A172 (cell line): ENCODE results near the gene PCDH17. TPM values are rescaled to one million over a fixed set of nuclear protein-coding genes. Genes with fewer than 3 reads are reported as not detected.

Experiments
- DNase-seq: peaks from one replicate; pipeline ENCODE4 v3.0.0-alpha.2; 2015; ENCODE audit warnings: low spot score
- total RNA-seq: library from RNA; depleted of rRNA; stranded (reverse); fragments of >200 nt; shearing (Covaris generic); gene quantifications from 2 replicates; pipeline ENCODE4 v1.2.3, GENCODE V29; 2014; rRNA removed

Gene PCDH17, protein sequence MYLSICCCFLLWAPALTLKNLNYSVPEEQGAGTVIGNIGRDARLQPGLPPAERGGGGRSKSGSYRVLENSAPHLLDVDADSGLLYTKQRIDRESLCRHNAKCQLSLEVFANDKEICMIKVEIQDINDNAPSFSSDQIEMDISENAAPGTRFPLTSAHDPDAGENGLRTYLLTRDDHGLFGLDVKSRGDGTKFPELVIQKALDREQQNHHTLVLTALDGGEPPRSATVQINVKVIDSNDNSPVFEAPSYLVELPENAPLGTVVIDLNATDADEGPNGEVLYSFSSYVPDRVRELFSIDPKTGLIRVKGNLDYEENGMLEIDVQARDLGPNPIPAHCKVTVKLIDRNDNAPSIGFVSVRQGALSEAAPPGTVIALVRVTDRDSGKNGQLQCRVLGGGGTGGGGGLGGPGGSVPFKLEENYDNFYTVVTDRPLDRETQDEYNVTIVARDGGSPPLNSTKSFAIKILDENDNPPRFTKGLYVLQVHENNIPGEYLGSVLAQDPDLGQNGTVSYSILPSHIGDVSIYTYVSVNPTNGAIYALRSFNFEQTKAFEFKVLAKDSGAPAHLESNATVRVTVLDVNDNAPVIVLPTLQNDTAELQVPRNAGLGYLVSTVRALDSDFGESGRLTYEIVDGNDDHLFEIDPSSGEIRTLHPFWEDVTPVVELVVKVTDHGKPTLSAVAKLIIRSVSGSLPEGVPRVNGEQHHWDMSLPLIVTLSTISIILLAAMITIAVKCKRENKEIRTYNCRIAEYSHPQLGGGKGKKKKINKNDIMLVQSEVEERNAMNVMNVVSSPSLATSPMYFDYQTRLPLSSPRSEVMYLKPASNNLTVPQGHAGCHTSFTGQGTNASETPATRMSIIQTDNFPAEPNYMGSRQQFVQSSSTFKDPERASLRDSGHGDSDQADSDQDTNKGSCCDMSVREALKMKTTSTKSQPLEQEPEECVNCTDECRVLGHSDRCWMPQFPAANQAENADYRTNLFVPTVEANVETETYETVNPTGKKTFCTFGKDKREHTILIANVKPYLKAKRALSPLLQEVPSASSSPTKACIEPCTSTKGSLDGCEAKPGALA (N-terminal part only)
- 0.07 and 0.17 TPM in 2 replicates for total RNA-seq

DNA sequence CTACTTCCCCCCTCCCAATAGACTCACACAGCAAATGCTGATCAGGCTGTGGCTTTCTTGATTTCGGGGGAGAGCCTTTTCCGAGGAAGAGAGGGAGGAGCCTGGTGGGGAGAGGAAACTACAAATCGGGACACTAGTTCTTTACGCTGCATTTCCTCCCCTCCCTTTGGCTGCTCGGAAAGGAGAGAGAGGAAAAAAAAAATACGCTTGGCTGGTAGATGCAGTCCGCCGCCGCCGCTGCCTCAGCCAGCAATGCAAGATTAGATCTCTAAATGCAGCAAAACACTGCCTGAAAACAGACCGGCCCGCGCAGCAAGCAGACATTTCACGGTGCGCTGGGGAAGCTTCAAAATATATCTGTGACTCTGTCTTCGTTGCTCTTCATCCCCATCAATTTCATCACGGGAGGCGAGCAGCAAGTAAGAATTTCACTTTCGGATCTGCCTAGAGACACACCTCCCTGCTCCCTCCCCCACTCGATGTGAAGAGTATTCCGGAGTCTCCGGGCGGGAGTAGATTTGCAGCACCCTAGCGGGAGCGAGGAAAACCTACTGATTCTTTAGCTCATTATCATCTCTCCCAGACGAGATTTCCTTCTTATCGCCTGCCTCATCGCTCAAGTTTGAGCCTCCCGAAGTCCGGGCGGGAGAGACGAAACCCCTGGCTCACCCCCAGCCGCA lies at the start of gene PCDH17:
TSS of gene PCDH17 (plus strand) at position 149 of the 680 bp plus-strand sequence. CDS start 803 bp downstream, outside the sequence.
- DNase-seq, result no peak

DNA sequence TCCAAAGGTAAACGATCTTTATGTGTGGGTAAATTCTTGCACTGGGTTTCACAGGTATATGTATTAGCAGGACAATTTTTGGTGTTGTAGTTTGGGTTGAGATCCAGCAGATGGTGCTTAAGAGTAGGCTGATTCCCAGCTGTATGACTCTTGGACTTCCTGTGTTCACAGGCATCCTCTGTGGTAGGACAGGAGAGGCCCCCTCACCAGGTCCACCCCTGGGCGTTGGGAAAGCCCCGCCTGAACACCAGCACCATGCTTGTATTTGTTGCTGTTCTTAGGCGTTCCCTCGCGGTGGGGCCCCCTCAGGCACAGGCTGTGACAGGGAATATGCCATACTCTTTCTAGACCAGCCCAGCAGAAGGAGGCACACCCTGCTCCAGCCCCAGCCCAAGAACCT lies 49.5 kb upstream of the PCDH17 start:
- DNase-seq, result no peak

DNA sequence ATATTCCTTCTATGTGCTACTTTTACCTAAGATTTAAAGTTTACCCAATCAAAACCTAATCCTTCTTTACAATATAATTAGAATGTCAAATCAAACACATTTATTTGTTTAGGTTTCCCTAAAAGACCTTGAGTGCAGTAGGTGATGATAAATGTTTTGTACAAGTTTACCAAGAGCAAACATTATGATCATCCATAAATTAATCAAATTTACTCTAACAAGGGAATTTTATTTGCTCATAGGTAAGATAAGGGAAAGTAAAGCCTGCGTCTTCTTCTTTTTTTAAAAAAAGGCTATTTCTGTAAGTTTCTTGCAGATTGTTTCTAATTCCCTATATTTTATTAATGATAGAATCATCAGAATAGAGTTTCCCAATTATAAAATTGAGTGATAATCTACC lies 48.0 kb upstream of the PCDH17 start:
- DNase-seq, result no peak

DNA sequence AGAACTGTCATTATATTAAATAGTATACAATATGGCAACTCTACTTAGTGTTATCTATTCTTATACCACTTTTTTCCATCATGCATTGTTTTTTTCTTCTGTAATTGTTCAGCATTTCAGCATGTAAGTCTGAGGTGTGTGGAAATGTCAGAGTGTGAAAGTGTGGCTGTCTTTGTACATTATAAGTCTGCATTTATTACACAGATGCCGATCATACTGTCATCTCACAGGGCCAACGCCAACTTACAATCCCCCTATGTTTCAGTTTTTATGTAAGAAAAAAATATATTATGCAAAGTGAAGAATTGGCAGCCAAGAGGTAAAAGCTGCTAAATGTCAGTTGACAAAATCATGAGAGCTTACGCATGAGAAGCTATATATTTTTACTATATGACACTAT lies 42.9 kb upstream of the PCDH17 start:
- DNase-seq, result no peak

DNA sequence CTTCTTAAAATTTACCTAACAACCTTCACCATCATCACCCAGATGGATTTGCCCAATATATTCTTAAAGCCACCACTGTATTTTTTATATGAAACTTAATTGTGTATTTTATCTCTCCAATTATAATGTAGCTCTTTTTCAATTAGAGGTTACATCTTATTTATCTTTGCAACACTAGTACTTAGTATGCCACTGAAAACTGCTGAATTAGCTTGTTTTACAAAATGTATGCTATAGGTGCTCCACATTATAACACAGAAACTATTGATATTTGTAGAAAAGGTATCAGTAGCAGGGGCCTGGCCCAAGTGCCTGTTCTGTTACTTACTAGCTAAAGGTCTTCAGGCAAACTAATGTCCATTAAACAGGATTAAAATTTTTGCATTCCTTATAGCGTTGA lies 35.8 kb upstream of the PCDH17 start:
- no peak for DNase-seq

DNA sequence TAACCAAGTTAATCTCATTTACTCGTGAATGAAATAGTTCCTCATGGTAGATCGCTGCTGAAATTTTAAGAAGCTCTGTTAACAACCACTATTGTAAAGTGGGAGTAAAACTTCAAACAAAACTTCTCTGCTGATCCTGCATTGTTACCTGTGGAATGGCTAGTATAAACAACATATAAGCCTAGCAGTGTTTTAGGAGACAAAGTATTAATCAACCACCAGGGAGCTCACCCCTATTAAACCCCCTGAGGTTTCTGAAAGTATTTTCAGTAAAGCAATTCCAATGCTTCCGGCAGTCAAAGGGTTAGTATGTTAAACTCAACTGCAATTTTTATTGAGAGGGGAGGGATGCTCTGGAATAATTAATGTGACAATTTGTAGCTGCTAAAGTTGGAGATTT lies 30.0 kb upstream of the PCDH17 start:
- DNase-seq, result no peak

DNA sequence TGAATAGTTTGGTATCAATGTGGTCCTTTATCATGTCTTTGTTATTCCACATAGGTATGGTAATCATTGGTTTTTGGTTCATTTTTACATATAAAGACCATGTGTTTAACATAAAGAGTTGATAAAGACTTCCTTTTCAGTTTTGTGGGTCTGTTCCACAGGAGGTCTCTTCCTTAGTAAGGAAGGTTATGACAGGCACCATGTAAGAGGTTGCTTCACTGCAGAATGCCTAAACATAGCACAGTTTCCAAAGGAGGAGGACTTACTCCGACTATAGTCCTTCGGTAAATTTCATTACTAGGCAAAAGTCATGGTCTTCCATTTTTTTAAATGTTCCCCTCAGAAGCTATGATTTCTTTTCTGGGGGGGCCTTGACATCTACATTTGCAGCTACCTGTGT lies 27.1 kb upstream of the PCDH17 start:
- no peak for DNase-seq

DNA sequence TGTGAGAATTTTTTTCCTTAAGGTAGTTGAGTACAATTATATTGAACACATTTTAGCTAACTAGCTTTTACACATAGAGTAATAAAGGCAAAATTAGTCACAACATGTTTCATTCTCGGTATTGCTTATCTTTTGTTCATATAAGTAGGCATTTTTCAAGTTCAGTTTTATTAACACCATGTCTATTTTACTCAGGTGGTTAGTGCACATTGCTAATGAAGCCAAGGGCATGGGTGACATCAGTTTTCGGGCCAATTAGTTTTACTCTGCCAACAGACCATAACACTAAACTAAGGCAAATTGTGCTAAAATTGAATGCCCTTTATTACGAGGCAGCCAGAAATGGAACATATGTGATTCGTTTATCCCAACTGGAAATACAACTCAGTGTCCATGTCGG lies 19.6 kb upstream of the PCDH17 start:
- no peak for DNase-seq

DNA sequence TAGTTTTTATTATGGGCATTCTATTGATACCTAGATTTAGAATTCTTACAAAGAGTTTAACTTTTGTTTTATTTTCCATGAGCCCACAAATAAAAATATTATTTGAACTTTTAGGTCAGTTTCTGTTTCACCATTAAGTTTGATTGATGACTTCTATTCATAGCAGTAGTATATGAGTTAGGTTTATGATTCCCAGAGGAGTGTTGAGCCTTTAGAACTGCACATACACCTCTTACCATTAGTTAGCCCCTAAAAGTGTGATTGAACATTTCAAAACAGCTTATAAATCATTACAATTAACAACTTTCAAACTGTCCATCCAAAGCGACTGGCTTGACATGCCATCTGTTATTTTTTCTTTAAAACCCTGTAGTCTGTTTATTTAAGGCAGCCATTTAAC lies 19.0 kb upstream of the PCDH17 start:
- no peak for DNase-seq

DNA sequence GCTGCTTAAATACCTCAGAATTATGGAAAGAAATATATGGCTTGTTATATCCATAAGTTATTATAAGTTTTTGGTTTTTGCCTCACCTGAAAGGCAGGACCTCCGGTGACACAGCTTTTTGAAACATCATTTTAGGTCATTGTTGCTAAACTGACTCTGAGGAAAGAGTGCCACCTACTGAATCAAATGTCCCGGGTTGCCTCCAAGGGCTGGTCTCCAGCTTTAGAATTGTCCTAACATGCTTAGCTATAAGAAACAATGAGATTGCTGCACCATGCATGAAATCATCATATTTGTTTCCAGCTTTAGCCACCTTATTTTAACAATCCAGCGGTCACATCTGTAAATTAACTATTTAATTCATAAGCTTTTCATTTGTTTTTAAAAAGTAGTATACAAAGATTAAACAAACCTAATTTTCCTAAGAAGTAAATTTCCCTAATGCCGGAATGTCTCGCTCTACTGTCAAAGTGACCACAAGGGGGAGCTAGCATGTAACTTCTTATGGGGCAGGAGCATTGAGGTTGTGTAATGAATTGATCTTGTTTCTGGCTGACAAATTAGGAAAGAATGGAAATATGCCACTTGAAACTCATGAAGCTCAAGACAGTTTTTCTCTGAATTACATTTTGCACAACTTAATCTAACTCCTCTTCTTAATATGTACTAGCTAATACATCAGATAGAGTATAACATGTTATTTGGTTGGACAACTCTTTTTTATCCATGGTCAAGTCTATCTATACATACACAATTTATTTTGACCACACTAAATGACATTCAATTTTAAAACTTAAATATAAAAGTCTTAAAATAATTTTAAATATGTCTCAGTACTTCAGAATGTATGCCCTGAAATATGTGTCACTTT lies 6.7 kb upstream of the PCDH17 start:
- DNase-seq, result peak; percentile 33

DNA sequence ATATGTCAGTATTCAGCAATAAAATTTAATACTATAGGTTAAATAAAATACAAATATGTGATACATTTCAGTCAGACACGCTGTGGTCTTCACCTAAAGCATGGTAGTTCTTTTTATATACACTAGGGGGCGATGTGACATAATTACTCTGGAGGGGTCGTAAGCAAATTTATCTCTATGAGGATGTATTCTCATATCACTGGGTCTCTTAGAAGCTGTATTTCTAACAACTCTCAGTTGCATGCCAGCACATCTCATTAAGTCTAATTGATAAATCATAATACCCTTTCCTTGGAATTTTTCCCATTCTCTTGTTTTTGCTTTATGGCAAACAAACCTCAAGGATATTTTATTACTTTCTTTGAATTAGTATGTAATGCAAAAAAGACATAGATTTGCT lies 3.9 kb upstream of the PCDH17 start:
- DNase-seq, result peak; percentile 11

DNA sequence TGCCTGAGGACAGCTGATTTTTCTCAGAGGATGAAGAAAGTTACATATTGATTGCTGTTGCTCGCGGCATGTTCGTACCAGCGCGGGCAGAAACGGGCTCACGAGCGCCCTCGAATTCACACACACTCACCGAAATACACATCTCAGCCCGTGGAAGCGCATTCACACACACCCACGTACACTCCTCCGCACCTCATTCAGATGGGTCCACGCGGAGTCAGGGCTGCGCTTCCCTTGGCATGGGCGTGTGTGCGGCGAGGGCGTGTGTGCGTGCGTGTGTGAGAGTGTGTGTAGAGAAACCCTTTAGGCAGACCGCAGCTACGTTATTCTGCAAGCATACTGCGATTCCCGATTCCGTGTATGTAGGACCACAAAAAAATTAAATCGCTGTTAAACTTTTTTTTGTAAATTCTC lies 2.1 kb upstream of the PCDH17 start:
- no peak for DNase-seq

DNA sequence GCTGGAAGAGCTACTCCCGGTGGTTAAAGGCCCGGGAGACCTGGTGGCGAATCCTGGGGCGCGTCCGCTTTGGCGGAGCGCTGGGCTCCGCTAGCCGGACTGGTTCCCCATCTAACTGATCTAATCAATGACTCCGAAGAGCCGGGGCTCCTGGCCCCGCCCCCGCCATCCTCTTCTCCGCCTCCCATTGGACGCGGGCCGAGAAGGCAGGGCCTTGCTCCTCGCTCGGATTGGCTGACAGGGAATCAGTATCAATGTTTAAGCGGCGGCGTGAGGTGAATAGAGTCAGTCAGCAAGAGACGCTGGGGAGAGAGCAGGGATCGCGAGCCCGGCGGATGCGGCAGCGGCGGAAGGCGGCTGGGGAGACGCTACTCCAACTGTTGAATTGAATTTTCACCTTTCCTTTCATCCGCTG lies 1.7 kb upstream of the PCDH17 start:
- no peak for DNase-seq

DNA sequence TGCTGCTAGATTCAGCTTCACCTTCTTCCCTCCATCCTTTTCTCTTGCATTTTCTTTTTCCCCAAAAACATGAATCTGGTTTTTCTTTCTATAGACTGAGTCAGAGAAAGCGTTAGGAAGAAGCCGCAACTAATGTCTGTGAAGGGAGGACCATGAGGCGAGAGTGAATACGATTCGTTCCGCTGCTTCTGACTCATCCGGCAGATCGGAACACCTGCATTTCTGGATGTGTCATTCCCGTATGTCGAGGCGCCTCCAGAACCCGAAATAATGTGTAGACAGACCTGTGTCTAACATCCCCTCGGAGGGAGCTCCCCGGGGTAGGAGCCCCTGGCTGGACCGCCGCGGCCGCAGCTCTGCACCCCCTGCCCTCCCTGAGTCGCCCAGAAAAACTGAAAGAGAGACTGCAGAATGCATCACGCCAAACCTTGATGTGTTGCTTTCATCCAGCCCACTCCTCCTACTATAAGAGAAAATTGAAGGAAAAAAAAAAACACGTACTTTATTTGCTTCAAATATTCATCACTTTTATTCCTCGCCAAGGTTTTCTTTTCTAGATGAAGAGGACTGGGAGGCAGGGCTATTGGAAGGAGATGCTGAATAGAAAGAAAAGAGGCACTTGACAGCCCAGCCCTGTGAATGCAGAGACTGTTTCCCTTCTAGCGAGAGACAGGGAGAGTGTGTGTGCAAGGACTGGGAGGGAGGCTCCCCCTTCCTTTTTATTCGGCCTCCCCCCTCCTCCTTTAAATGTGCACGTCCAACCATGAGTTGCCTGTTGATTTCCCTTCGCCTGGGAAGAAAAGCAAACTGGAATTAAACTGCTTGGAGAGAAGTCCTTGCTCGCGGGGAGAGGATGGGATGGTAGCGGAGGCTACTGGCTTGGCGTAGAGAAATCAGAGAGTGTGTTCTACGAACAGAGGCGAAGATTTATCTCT lies 616 bp upstream of the PCDH17 start:
- peak; percentile 8 for DNase-seq

DNA sequence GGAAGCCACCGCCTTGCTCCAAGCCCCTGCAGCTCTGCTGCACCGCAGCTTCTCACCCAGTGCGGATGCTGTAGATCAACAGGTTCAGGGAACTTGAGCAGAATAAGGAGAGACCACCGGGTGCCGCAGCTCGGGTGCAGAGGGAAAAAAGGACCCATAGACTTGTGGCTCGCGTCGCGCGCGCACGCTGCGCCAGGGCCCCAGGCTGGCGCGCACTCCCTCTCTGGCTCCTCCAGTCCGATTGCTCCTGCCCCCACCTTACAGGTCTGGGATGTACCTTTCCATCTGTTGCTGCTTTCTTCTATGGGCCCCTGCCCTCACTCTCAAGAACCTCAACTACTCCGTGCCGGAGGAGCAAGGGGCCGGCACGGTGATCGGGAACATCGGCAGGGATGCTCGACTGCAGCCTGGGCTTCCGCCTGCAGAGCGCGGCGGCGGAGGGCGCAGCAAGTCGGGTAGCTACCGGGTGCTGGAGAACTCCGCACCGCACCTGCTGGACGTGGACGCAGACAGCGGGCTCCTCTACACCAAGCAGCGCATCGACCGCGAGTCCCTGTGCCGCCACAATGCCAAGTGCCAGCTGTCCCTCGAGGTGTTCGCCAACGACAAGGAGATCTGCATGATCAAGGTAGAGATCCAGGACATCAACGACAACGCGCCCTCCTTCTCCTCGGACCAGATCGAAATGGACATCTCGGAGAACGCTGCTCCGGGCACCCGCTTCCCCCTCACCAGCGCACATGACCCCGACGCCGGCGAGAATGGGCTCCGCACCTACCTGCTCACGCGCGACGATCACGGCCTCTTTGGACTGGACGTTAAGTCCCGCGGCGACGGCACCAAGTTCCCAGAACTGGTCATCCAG lies 964 bp downstream of the PCDH17 start:
- DNase-seq, result no peak

DNA sequence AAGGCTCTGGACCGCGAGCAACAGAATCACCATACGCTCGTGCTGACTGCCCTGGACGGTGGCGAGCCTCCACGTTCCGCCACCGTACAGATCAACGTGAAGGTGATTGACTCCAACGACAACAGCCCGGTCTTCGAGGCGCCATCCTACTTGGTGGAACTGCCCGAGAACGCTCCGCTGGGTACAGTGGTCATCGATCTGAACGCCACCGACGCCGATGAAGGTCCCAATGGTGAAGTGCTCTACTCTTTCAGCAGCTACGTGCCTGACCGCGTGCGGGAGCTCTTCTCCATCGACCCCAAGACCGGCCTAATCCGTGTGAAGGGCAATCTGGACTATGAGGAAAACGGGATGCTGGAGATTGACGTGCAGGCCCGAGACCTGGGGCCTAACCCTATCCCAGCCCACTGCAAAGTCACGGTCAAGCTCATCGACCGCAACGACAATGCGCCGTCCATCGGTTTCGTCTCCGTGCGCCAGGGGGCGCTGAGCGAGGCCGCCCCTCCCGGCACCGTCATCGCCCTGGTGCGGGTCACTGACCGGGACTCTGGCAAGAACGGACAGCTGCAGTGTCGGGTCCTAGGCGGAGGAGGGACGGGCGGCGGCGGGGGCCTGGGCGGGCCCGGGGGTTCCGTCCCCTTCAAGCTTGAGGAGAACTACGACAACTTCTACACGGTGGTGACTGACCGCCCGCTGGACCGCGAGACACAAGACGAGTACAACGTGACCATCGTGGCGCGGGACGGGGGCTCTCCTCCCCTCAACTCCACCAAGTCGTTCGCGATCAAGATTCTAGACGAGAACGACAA lies 1.8 kb downstream of the PCDH17 start:
- DNase-seq, result no peak

DNA sequence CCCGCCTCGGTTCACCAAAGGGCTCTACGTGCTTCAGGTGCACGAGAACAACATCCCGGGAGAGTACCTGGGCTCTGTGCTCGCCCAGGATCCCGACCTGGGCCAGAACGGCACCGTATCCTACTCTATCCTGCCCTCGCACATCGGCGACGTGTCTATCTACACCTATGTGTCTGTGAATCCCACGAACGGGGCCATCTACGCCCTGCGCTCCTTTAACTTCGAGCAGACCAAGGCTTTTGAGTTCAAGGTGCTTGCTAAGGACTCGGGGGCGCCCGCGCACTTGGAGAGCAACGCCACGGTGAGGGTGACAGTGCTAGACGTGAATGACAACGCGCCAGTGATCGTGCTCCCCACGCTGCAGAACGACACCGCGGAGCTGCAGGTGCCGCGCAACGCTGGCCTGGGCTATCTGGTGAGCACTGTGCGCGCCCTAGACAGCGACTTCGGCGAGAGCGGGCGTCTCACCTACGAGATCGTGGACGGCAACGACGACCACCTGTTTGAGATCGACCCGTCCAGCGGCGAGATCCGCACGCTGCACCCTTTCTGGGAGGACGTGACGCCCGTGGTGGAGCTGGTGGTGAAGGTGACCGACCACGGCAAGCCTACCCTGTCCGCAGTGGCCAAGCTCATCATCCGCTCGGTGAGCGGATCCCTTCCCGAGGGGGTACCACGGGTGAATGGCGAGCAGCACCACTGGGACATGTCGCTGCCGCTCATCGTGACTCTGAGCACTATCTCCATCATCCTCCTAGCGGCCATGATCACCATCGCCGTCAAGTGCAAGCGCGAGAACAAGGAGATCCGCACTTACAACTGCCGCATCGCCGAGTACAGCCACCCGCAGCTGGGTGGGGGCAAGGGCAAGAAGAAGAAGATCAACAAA lies 2.6 kb downstream of the PCDH17 start:
- DNase-seq, result no peak
